ENCODE data around the gene COQ2. TPM values are rescaled to one million over a fixed set of nuclear protein-coding genes. Genes with fewer than 3 reads are reported as not detected.
"Not testable (repeated sequence)": the region's sequence is repeated elsewhere in the genome, so short reads cannot be mapped to it uniquely, and the experiment has no call there.

COQ2 gene, protein sequence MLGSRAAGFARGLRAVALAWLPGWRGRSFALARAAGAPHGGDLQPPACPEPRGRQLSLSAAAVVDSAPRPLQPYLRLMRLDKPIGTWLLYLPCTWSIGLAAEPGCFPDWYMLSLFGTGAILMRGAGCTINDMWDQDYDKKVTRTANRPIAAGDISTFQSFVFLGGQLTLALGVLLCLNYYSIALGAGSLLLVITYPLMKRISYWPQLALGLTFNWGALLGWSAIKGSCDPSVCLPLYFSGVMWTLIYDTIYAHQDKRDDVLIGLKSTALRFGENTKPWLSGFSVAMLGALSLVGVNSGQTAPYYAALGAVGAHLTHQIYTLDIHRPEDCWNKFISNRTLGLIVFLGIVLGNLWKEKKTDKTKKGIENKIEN
- total RNA-seq, result 10 to 100 TPM; 15.9 to 18.7 TPM

DNA sequence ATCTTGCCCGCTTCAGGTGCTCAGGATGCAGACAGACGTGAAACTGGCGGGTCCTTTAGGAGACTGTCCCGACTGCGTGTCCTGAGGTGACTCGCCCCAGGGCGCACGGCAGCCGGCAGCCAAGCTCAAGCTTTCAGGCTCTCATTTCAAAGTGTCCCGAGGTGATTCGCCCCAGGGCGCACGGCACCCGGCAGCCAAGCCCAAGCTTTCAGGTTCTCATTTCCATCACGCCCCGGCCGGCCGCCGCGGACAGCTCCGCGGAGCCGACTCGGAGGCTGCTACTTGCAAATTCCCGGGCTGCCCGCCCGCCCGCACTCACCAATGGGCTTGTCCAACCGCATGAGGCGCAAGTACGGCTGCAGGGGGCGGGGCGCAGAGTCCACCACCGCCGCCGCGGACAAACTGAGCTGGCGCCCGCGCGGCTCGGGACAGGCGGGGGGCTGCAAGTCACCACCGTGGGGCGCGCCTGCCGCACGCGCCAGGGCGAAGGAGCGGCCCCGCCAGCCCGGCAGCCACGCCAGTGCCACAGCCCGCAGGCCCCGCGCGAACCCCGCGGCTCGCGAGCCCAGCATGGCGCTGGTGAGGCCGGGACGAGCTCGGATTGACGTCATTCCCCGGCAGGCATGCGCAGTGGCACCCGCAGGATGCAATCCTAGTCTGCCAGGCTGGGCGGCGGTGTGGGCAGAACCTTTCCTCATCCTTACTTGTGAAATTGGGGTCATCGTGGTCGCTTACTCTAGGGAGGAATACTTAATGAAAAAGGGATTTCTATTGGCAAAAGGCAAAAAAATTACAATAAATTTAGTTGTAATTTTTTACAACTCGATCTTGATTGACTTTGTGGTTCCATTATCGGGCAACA, at the start of gene COQ2:
Gene COQ2 (minus strand): TSS at position 606 of the 862 bp plus-strand sequence. CDS start 34 bp downstream, at position 572.
- Mint-ChIP-seq H3K27me3 (no peaks in the 10 kb centered on the region), H3K4me3 (peak within 1 kb of the TSS; percentile 85), H3K27ac (peak within 1 kb of the TSS; percentile 89), H3K9me3 (no peaks in the 10 kb centered on the region), H3K4me1 (ENCODE audit: low read depth) (peaks cover 39% of the 10 kb centered on the region), H3K36me3 (peaks cover 3% of the 10 kb centered on the region)
- DNase-seq, result peak; percentile 96
- intact Hi-C loops (cut with micrococcal nuclease), result loop anchor here (1.0 to 5.0 kb wide), 12 partner anchors 66 to 912 kb away; partner anchors contain the start of genes ABRAXAS1, COPS4, ENOPH1 and HELQ
- CTCF ChIA-PET, result interaction anchor here (0.6 to 5.6 kb wide), 31 partner anchors 9 to 432 kb away, joined by 3 to 53 read pairs (median 4); partner anchors contain the start of genes COPS4, HELQ, HPSE and MRPS18C
- POLR2A ChIA-PET, result interaction anchor here (0.8 to 2.4 kb wide), 14 partner anchors 9 to 249 kb away, joined by 3 to 13 read pairs (median 4); partner anchors contain the start of genes ABRAXAS1, COPS4, HELQ and MRPS18C

DNA sequence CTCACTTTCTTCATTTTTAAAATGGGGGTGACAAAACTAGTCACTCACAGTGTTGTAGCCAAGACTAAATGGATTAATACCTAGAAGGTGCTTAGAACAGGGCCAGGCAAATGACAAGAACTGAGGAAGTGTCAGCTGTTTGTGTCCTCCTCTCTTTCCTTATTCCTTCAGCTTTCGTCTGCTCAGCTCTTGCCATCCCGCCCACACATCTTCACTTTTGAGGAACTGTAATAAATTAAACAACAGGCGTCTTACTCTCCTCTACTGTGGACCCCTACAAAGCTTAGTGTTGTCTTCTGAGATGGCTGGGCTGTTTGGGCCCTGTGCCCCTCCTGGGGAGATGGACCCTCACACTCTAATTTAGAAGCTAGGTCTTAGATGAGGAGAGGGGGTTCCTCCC, 47.4 kb upstream of the COQ2 start:
- H3K27me3 Mint-ChIP-seq, result peaks cover 6% of the 10 kb centered on the region
- ChIA-PET CTCF (no interaction called here), POLR2A (no interaction called here)
- H3K9me3 Mint-ChIP-seq, result no peaks in the 10 kb centered on the region
- intact Hi-C loops (cut with micrococcal nuclease), result no loop called here
- DNase-seq, result no peak
- peaks cover 3% of the 10 kb centered on the region for H3K36me3 Mint-ChIP-seq
- peaks cover 21% of the 10 kb centered on the region for H3K4me1 Mint-ChIP-seq (ENCODE audit: low read depth)
- H3K4me3 Mint-ChIP-seq, result no peak overlapping the region
- no peak overlapping the region for H3K27ac Mint-ChIP-seq

DNA sequence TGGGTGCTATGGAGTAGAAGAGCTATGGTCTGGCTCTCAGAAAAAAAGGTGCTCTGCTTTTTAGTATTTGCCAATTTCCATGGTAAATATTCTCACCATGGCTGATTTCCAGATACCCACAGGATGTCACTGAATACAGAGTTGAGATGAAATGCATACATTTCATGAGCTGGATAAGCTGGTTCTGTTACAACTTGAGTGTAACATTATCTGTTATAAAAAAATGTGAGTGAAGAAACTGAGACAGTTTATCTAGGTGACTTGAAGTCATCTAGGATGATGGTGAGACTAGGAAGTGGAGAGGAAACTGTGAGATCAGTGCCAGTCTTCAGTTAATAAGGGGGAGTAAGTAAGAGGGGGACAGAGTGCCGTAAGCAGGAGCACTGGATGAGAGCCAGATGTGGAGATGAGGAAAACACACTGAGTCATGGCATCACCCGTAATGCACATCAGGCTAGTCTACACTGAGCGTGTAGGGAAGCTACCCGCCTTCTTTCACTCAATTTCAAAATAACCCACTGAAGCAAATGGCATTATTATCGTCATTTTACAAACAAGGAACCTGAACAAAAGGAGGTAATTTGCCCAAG, 45.0 kb upstream of the COQ2 start:
- Mint-ChIP-seq H3K9me3 (no peaks in the 10 kb centered on the region), H3K36me3 (peaks cover 8% of the 10 kb centered on the region), H3K27ac (no peak overlapping the region), H3K27me3 (no peaks in the 10 kb centered on the region), H3K4me3 (no peak overlapping the region), H3K4me1 (ENCODE audit: low read depth) (peaks cover 13% of the 10 kb centered on the region)
- no peak for DNase-seq
- intact Hi-C loops (cut with micrococcal nuclease), result no loop called here
- CTCF ChIA-PET, result interaction anchor here (0.9 kb wide), 2 partner anchors 33 to 69 kb away, joined by 3 to 4 read pairs; no protein-coding TSS in a partner anchor
- POLR2A ChIA-PET, result no interaction called here

DNA sequence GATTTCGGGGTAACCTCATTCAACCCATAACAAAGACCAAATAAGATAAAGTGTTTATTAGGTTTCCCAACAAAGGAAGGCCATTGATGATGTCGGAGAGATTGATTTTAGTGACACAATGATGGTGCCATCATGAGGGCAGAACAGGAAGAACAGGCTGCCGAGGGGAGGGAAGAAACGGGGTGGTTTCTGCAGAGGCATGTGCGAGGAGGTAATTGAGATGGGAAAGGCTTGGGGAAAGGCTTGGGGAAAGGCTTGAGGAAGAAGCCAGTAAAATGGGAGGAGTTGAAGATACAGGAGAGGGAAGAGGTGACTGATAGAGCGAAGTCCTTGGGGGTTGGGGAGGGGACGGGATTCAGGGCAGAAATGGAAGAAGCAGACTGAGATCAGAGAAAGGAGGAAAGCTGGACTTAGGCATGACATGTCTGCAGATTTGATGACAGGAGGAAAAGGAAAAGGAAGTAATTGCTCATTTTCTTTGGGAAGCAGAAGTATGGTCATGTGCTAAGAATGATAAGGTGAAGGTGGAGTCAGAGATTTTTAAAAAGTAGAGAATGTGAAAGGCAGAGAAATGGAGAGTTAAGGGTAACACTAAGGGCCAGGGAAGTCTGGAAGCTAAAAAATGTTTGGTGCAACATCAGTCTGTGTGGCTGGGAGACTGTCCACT, 44.1 kb upstream of the COQ2 start:
- intact Hi-C loops (cut with micrococcal nuclease), result no loop called here
- no peaks in the 10 kb centered on the region for H3K27me3 Mint-ChIP-seq
- ChIA-PET CTCF (interaction anchor here (0.9 kb wide), 2 partner anchors 34 to 68 kb away, joined by 3 to 4 read pairs; no protein-coding TSS in a partner anchor), POLR2A (no interaction called here)
- H3K27ac Mint-ChIP-seq, result no peak overlapping the region
- H3K9me3 Mint-ChIP-seq, result no peaks in the 10 kb centered on the region
- DNase-seq, result no peak
- peaks cover 9% of the 10 kb centered on the region for H3K4me1 Mint-ChIP-seq (ENCODE audit: low read depth)
- H3K4me3 Mint-ChIP-seq, result no peak overlapping the region
- H3K36me3 Mint-ChIP-seq, result peaks cover 8% of the 10 kb centered on the region

DNA sequence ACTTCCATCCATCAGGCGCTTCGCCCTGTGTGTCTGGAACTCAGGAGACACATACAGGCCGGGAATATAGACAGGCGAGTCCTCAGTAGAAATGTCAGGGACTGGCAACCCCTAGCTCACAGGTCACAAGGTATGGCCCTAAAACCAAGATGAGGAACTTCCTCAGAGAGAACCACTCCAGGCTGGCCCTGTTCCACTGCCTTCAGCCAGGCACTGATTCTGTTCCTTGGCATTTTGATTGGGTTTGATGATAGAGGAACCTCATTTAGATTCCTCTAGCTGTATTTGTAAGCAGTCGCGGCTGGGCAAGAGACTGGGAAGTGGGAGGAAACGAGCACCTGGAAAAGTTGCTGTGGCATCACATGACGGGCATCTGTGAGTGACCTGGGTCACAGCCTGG, 41.9 kb upstream of the COQ2 start:
- no peak for DNase-seq
- H3K27me3 Mint-ChIP-seq, result no peaks in the 10 kb centered on the region
- POLR2A ChIA-PET, result no interaction called here
- CTCF ChIA-PET, result no interaction called here
- no peak overlapping the region for H3K4me3 Mint-ChIP-seq
- intact Hi-C loops (cut with micrococcal nuclease), result no loop called here
- H3K27ac Mint-ChIP-seq, result no peak overlapping the region
- no peaks in the 10 kb centered on the region for H3K9me3 Mint-ChIP-seq
- peaks cover 8% of the 10 kb centered on the region for H3K36me3 Mint-ChIP-seq
- H3K4me1 Mint-ChIP-seq (ENCODE audit: low read depth), result no peaks in the 10 kb centered on the region

DNA sequence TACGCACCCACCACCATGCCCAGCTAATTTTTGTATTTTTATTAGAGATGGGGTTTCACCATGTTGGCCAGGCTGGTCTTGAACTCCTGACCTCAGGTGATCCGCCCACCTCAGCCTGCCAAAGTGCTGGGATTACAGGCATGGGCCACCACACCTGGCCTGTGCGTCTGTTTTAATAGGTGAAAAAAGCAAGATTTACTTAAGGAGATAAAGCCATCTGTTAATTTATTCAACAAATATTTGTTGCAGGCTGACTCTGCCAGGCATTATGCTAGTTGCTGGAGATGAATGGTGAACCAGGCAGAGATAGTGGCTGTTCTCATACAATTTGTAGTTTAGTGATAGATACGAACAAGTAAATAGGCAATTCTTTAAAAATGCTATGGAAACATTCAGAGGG, 40.7 kb upstream of the COQ2 start:
- H3K4me1 Mint-ChIP-seq (ENCODE audit: low read depth); DNase-seq; H3K36me3 Mint-ChIP-seq; H3K27ac Mint-ChIP-seq; H3K4me3 Mint-ChIP-seq; CTCF ChIA-PET; intact Hi-C loops (cut with micrococcal nuclease); POLR2A ChIA-PET; H3K9me3 Mint-ChIP-seq; H3K27me3 Mint-ChIP-seq: not testable (repeated sequence)

DNA sequence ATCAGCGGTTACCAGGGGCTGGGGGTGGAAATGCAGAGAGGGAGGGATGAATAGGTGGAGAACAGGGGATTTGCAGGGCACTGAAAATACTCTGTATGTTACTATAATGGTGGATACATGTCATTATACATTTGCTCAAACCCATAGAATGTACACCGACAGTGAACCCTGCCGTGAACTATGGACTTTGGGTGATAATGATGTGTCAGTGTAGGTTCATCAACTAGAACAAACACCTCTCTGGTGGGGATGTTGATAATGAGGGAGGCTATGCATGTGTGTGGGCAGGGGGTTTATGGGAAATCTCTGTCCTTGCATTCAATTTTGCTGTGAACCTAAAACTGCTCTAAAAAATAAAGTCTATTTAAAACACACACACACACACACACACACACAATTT, 38.5 kb upstream of the COQ2 start:
- POLR2A ChIA-PET, result no interaction called here
- DNase-seq, result no peak
- Mint-ChIP-seq H3K36me3 (peaks cover 18% of the 10 kb centered on the region), H3K9me3 (no peaks in the 10 kb centered on the region), H3K4me3 (no peak overlapping the region), H3K27me3 (no peaks in the 10 kb centered on the region), H3K27ac (no peak overlapping the region), H3K4me1 (ENCODE audit: low read depth) (peaks cover 4% of the 10 kb centered on the region)
- CTCF ChIA-PET, result no interaction called here
- intact Hi-C loops (cut with micrococcal nuclease), result no loop called here

DNA sequence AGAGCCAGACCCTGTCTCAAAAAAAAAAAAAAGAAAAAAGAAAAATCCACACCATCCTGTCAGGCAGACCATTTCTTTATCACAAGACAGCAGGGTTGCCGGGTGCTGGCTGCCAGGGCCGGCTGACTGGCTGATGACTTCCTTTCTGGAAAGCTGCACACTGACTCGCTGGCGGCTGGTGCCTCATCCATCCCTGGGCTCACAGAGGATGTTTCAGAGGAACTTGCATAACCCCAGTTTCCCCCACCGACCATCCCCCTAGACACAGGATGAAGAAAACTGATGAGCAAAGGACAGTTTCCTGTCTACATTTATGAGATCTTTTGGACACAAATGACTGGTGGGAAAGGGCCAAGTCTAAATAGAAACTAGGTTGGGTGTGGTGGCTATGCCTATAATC, 36.0 kb upstream of the COQ2 start:
- Mint-ChIP-seq H3K36me3 (peaks cover 23% of the 10 kb centered on the region), H3K9me3 (no peaks in the 10 kb centered on the region), H3K27ac (no peak overlapping the region), H3K4me1 (ENCODE audit: low read depth) (peaks cover 4% of the 10 kb centered on the region), H3K4me3 (no peak overlapping the region), H3K27me3 (no peaks in the 10 kb centered on the region)
- DNase-seq, result peak; percentile 66
- ChIA-PET POLR2A (no interaction called here), CTCF (no interaction called here)
- intact Hi-C loops (cut with micrococcal nuclease), result no loop called here

DNA sequence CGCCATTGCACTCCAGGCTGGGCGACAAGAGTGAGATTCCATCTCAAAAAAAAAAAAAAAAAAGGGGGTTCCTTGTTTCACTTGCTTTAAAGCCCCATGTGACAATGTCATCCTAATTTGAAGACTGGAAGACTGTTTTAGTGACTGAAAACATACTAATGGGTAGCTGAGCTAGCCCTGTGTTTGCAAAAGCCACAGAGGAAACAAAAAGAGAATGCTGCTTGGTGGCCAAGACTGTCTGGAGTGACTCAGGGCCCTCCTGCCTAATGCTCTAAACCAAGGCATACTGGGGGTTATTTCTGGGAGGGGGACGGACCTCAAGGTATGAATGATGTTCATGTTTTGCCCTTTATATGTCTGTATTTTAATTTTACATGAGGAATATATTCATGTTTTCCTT, 34.1 kb upstream of the COQ2 start:
- ChIA-PET CTCF (no interaction called here), POLR2A (interaction anchor here (0.6 kb wide), 1 partner anchor 39 kb away, joined by 3 read pairs; no protein-coding TSS in a partner anchor)
- Mint-ChIP-seq H3K9me3 (no peaks in the 10 kb centered on the region), H3K4me3 (no peak overlapping the region), H3K27me3 (no peaks in the 10 kb centered on the region), H3K27ac (no peak overlapping the region), H3K4me1 (ENCODE audit: low read depth) (peaks cover 4% of the 10 kb centered on the region), H3K36me3 (peaks cover 23% of the 10 kb centered on the region)
- DNase-seq, result no peak
- intact Hi-C loops (cut with micrococcal nuclease), result no loop called here

DNA sequence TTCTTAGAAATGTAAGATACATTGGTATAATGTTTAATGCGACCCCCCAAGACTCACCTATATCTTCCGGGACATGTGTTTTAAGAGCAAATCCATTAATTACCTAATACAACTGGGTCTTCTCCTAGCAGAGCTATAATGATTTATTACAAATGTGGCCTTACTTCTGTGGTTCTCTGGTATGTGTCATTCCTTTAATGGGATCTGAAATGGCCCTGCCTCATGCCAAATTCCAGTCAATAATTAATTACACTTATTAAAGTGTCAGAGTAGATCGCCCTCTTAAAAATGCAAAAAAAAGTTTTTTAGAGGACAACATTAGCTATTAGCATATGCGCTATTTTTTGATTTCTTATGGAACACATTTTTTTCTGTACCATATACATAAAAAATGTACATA, 33.1 kb upstream of the COQ2 start:
- ChIA-PET CTCF (no interaction called here), POLR2A (no interaction called here)
- Mint-ChIP-seq H3K4me3 (no peak overlapping the region), H3K4me1 (ENCODE audit: low read depth) (peaks cover 4% of the 10 kb centered on the region), H3K36me3 (peaks cover 23% of the 10 kb centered on the region), H3K27ac (no peak overlapping the region), H3K9me3 (no peaks in the 10 kb centered on the region), H3K27me3 (no peaks in the 10 kb centered on the region)
- no peak for DNase-seq
- intact Hi-C loops (cut with micrococcal nuclease), result no loop called here

DNA sequence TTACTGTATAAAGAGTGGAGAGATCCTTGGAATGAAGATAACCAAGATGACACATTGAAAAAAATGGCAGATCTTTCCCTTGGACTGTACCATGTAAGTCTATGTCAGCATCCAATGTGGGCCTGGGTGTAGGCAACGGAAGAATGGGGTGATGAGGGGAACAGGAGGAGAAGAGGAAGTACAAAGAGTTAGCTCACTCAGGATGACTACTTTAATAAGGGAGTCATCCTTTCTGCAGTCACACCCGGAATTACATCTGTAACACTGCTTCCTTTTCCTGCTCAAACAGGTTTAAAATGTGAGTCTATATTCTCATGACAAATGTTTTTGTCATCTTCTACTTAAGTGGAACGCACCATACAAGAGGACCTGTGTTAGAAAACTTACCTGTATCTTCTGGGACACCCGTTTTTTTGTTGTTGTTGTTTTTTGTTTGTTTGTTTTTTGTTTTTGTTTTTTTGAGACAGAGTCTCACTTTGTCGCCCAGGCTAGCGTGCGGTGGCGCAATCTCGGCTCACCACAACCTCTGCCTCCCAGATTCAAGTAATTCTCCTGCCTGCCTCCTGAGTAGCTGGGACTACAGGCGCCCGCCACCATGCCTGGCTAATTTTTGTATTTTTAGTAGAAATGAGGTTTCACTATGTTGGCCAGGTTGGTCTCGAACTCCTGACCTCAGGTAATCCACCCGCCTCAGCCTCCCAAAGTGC, 32.0 kb upstream of the COQ2 start:
- Mint-ChIP-seq H3K9me3 (no peaks in the 10 kb centered on the region), H3K4me1 (ENCODE audit: low read depth) (peaks cover 4% of the 10 kb centered on the region), H3K36me3 (peaks cover 29% of the 10 kb centered on the region), H3K27ac (no peak overlapping the region), H3K4me3 (no peak overlapping the region), H3K27me3 (no peaks in the 10 kb centered on the region)
- DNase-seq, result no peak
- ChIA-PET POLR2A (no interaction called here), CTCF (no interaction called here)
- intact Hi-C loops (cut with micrococcal nuclease), result no loop called here

All from activated CD4-positive, alpha-beta memory T cell treated with anti-CD3 and anti-CD28 coated beads for 36 hours (primary cell).